GM18502 (cell line): ENCODE measurements around the gene CDHR3.
A peak's percentile ranks its signal among the peaks of the same experiment; 100 is the strongest.
"Not testable (repeated sequence)": the region's sequence is repeated elsewhere in the genome, so short reads cannot be mapped to it uniquely, and the experiment has no call there.

Experiments
- ATAC-seq: cut with Tn5 transposase; IDR thresholded peaks from one replicate; pipeline ENCODE4 v1.9.1; 2021; ENCODE audit warnings: mild to moderate bottlenecking; ENCODE audit not compliant: unreplicated experiment, poor library complexity

Gene CDHR3

GRCh38 chr7:105963038-105963667, at the start of gene CDHR3:
Gene CDHR3 (plus strand): TSS chr7:105963264. CDS start chr7:105963319, 55 bp downstream.
- no peak for ATAC-seq

- ATAC-seq: no peak
Measured at GRCh38 chr7:105913947-105914346, 49.1 kb upstream of the CDHR3 start.

- ATAC-seq: no peak
Measured at GRCh38 chr7:105916603-105917002, 46.5 kb upstream of the CDHR3 start.

- ATAC-seq: no peak
Measured at GRCh38 chr7:105917659-105918058, 45.4 kb upstream of the CDHR3 start.

- no peak for ATAC-seq
Measured at GRCh38 chr7:105920766-105921165, 42.3 kb upstream of the CDHR3 start.

GRCh38 chr7:105924945-105925344, 38.1 kb upstream of the CDHR3 start:
- peak; percentile 53 for ATAC-seq

- ATAC-seq: no peak
Measured at GRCh38 chr7:105926131-105926530, 36.9 kb upstream of the CDHR3 start.

- no peak for ATAC-seq
Measured at GRCh38 chr7:105931179-105931578, 31.9 kb upstream of the CDHR3 start.

- no peak for ATAC-seq
Measured at GRCh38 chr7:105932835-105933477, 30.1 kb upstream of the CDHR3 start.

- no peak for ATAC-seq
Measured at GRCh38 chr7:105934572-105935185, 28.4 kb upstream of the CDHR3 start.

GRCh38 chr7:105935250-105935649, 27.8 kb upstream of the CDHR3 start:
- ATAC-seq: no peak

- no peak for ATAC-seq
Measured at GRCh38 chr7:105937411-105937810, 25.7 kb upstream of the CDHR3 start.

GRCh38 chr7:105940109-105940508, 23.0 kb upstream of the CDHR3 start:
- ATAC-seq: no peak

- ATAC-seq: no peak
Measured at GRCh38 chr7:105941596-105941995, 21.5 kb upstream of the CDHR3 start.

- ATAC-seq: no peak
Measured at GRCh38 chr7:105943486-105943885, 19.6 kb upstream of the CDHR3 start.

GRCh38 chr7:105945848-105946247, 17.2 kb upstream of the CDHR3 start:
- no peak for ATAC-seq

GRCh38 chr7:105951597-105951996, 11.5 kb upstream of the CDHR3 start:
- ATAC-seq: no peak

GRCh38 chr7:105952917-105953595, 10.0 kb upstream of the CDHR3 start:
- ATAC-seq: no peak

- no peak for ATAC-seq
Measured at GRCh38 chr7:105954711-105955110, 8.4 kb upstream of the CDHR3 start.

- ATAC-seq: not testable (repeated sequence)
Measured at GRCh38 chr7:105955651-105956466, 7.2 kb upstream of the CDHR3 start.
